ENCODE data around the gene KLHL14. TPM values are rescaled to one million over a fixed set of nuclear protein-coding genes. Genes with fewer than 3 reads are reported as not detected.

KLHL14 gene
- total RNA-seq, 6 experiments from 2014 or later = not detected

DNA sequence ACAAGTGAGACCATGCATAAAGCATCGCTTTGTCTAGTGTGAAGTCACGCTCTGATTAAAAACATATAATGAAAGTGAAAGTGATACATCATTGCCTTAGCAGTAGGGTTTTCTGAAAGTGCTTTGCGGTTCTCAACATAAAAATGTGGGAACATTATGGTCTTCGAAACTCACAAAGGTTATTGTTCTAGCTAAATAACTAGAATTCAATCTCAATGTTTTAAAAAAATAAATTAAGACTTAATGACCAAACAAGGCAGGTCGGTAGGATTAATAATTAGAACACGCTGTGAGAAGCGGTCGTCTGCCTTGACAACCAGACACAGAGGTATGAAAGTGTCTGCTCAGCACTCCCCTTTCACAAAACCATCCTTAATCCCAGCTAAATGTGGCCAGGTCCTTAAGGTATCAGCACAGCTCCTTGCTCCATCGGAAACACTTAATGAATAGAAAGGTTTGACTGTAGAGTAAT lies 42.2 kb downstream of the KLHL14 start:
- Mint-ChIP-seq H3K4me1 (ENCODE audit: low read depth) (no peaks in the 10 kb centered on the region), H3K9me3 (peaks cover 4% of the 10 kb centered on the region; the same call in 1 of the 2 replicates), H3K4me3 (peak overlapping the region; percentile 79), H3K27ac (no peak overlapping the region), H3K36me3 (ENCODE audit: low read depth) (no peaks in the 10 kb centered on the region), H3K27me3 (ENCODE audit: insufficient read depth) (no peaks in the 10 kb centered on the region)
- no peak for DNase-seq
- TF ChIP-seq, protein P1, sequence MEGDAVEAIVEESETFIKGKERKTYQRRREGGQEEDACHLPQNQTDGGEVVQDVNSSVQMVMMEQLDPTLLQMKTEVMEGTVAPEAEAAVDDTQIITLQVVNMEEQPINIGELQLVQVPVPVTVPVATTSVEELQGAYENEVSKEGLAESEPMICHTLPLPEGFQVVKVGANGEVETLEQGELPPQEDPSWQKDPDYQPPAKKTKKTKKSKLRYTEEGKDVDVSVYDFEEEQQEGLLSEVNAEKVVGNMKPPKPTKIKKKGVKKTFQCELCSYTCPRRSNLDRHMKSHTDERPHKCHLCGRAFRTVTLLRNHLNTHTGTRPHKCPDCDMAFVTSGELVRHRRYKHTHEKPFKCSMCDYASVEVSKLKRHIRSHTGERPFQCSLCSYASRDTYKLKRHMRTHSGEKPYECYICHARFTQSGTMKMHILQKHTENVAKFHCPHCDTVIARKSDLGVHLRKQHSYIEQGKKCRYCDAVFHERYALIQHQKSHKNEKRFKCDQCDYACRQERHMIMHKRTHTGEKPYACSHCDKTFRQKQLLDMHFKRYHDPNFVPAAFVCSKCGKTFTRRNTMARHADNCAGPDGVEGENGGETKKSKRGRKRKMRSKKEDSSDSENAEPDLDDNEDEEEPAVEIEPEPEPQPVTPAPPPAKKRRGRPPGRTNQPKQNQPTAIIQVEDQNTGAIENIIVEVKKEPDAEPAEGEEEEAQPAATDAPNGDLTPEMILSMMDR (IDR thresholded peaks at IDR 0.05) = no peak

DNA sequence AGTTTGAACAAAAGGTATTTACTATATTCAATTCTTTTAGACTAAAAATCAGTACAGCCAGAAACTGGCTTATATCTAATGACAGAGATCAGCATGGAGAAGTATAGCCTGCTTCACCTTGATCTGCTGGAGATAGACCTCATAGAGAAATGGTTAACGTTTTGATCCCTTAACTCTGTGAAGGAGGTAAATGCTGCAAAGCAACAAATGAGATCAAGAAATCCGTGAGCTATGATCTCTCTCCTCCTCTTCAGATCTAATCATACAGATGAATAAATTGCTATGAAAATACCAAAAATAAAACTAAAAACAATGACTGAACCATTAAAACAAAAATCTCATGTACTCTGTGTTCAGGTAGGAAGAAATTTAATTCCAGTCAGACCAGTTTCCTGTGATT lies 42.8 kb downstream of the KLHL14 start:
- Mint-ChIP-seq H3K36me3 (ENCODE audit: low read depth) (no peaks in the 10 kb centered on the region), H3K4me1 (ENCODE audit: low read depth) (no peaks in the 10 kb centered on the region), H3K27ac (no peak overlapping the region), H3K4me3 (peak overlapping the region; percentile 79), H3K9me3 (no peaks in the 10 kb centered on the region), H3K27me3 (ENCODE audit: insufficient read depth) (no peaks in the 10 kb centered on the region)
- TF ChIP-seq, protein P1 (IDR thresholded peaks at IDR 0.05) = no peak
- DNase-seq = no peak

DNA sequence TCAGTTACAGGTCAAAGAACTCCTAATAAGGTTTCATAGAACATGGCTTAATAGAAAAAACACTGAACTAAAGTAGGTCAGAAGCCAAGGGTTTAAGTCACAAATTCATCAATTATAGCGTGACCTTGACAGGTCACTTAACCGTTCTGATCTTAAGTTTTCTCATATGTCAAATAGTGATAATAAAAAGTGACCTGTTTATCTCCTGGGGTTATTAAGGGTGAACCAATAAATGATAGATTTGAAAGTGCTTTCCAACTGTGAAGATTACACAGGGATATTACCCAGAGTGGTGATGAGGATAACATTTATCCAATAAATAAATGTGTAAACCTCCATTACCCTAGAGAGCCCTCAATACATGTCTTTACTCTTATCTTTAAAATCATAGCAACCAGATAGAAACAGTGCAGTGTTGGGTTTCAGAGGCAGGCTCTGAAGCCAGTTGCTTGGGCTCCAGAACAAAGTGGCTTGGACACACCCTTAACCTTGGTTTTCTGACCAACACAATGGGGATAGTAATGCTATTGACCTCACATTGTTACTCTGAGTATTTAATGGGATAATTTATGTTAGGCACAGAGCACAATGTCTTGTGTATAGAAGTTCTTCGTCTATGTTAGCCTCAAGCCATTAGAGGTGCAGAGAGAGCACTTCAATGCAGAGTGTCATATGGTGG lies 48.6 kb downstream of the KLHL14 start:
- Mint-ChIP-seq H3K27me3 (ENCODE audit: insufficient read depth) (no peaks in the 10 kb centered on the region), H3K36me3 (ENCODE audit: low read depth) (no peaks in the 10 kb centered on the region; the same call in 1 of the 2 replicates), H3K9me3 (peaks cover 19% of the 10 kb centered on the region), H3K27ac (no peak overlapping the region), H3K4me1 (ENCODE audit: low read depth) (no peaks in the 10 kb centered on the region), H3K4me3 (no peak overlapping the region)
- TF ChIP-seq, protein P1 (IDR thresholded peaks at IDR 0.05) = no peak
- no peak for DNase-seq

DNA sequence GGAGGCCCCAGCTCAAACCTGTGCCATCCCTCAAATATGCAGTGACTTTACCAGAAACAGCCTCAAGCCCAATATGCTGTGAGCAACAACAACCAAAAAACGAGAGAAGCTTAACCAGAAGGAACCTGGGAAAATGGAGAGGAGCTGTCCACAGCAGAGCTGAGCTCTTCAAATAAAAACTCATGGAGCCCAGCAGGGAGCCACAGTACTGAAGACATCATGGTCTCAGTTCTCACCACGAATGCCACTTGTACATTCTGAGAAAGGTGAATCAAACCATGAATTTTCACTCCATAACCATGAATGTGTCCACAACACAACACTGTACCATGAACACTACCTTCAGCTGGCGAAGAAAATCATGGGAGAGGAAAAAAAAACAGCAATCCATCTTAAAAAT lies 50.5 kb downstream of the KLHL14 start:
- Mint-ChIP-seq H3K27ac (no peak overlapping the region), H3K4me1 (ENCODE audit: low read depth) (no peaks in the 10 kb centered on the region), H3K27me3 (ENCODE audit: insufficient read depth) (no peaks in the 10 kb centered on the region), H3K4me3 (no peak overlapping the region), H3K9me3 (peaks cover 28% of the 10 kb centered on the region), H3K36me3 (ENCODE audit: low read depth) (no peaks in the 10 kb centered on the region; the same call in 1 of the 2 replicates)
- no peak for DNase-seq
- TF ChIP-seq, protein P1 (IDR thresholded peaks at IDR 0.05) = no peak

DNA sequence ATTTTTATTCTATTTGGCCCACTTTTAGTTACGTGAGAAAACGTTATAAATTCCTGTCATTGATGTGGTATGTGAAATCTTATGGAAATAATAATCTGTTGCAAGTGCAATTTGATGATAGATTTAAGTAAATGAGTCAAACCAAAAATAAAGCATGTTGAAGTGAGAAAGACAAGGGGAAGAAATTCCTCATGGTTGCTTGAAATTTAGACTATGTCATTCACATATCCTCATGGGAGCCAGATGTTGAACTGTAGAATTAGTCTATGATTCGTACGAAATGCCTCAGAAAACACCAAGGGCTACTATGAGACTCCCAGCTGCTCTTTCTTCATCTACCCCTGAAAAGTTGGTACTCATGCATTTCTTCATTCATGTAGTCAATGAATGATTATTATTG lies 55.7 kb downstream of the KLHL14 start:
- peaks cover 21% of the 10 kb centered on the region for H3K9me3 Mint-ChIP-seq
- TF ChIP-seq, protein P1 (IDR thresholded peaks at IDR 0.05) = no peak
- no peaks in the 10 kb centered on the region; the same call in 1 of the 2 replicates for H3K27me3 Mint-ChIP-seq (ENCODE audit: insufficient read depth)
- DNase-seq = no peak
- no peaks in the 10 kb centered on the region; the same call in 1 of the 2 replicates for H3K36me3 Mint-ChIP-seq (ENCODE audit: low read depth)
- H3K4me3 Mint-ChIP-seq = no peak overlapping the region
- no peaks in the 10 kb centered on the region for H3K4me1 Mint-ChIP-seq (ENCODE audit: low read depth)
- no peak overlapping the region for H3K27ac Mint-ChIP-seq

Data from HFFc6 (cell line).